H9 (cell line): ENCODE data around the gene ZNF423. TPM values are rescaled to one million over a fixed set of nuclear protein-coding genes. Genes with fewer than 3 reads are reported as not detected.

Source experiments
- DNase-seq: peaks from one replicate; pipeline ENCODE4 v3.0.0-alpha.2; 2017
- H2AFZ ChIP-seq: one replicate; pipeline ENCODE4 v1.6.1; 2013; ENCODE audit warnings: mild to moderate bottlenecking, low read length, control low read depth, moderate library complexity
- H2AK5ac ChIP-seq: 2 replicates; pipeline ENCODE4 v1.6.1; 2013; ENCODE audit warnings: low read length, control low read depth, mixed read lengths; ENCODE audit not compliant: insufficient read length
- H2BK120ac ChIP-seq: one replicate; pipeline ENCODE4 v1.6.1; 2013; ENCODE audit warnings: low read depth, mild to moderate bottlenecking, low read length, control low read depth, inconsistent platforms; ENCODE audit not compliant: poor library complexity, severe bottlenecking
- H2BK12ac ChIP-seq: 2 replicates; pipeline ENCODE4 v1.6.1; 2013; ENCODE audit warnings: low read length, control low read depth, mixed read lengths, low read depth; ENCODE audit not compliant: insufficient read length
- H2BK15ac ChIP-seq: 2 replicates; pipeline ENCODE4 v1.6.1; 2013; ENCODE audit warnings: low read depth, low read length, control low read depth
- H2BK20ac ChIP-seq: one replicate; pipeline ENCODE4 v1.6.1; 2013; ENCODE audit warnings: low read depth, mild to moderate bottlenecking, low read length, control low read depth, inconsistent platforms; ENCODE audit not compliant: poor library complexity, severe bottlenecking
- H2BK5ac ChIP-seq: 2 replicates; pipeline ENCODE4 v1.6.1; 2013; ENCODE audit warnings: low read length, control low read depth, mixed read lengths; ENCODE audit not compliant: insufficient read length
- H3K14ac ChIP-seq: 2 replicates; pipeline ENCODE4 v1.6.1; 2013; ENCODE audit warnings: low read length, control low read depth; ENCODE audit not compliant: insufficient read depth
- H3K18ac ChIP-seq: 2 replicates; pipeline ENCODE4 v1.6.1; 2013; ENCODE audit warnings: low read depth, mild to moderate bottlenecking, mixed read lengths, low read length, control low read depth; ENCODE audit not compliant: insufficient read length
- H3K23ac ChIP-seq: 2 replicates; pipeline ENCODE4 v1.6.1; 2013; ENCODE audit warnings: low read length, control low read depth, mixed read lengths, low read depth; ENCODE audit not compliant: insufficient read length
- H3K23me2 ChIP-seq: 2 replicates; pipeline ENCODE4 v1.6.1; 2013; ENCODE audit warnings: low read depth, mild to moderate bottlenecking, mixed read lengths, low read length, control low read depth; ENCODE audit not compliant: insufficient read length, poor library complexity, severe bottlenecking
- H3K27ac ChIP-seq: 2 replicates; pipeline ENCODE4 v1.5.1; 2013; ENCODE audit warnings: low read length, control low read depth, mixed read lengths, low read depth; ENCODE audit not compliant: insufficient read length
- H3K27me3 ChIP-seq: 2 replicates; pipeline ENCODE4 v1.6.1; 2013; ENCODE audit warnings: low read length, control low read depth, inconsistent platforms; ENCODE audit not compliant: insufficient read depth
- H3K4ac ChIP-seq: 2 replicates; pipeline ENCODE4 v1.6.1; 2013; ENCODE audit warnings: low read depth, mild to moderate bottlenecking, control low read depth, inconsistent platforms, low read length, moderate library complexity
- H3K4me1 ChIP-seq: 2 replicates; pipeline ENCODE4 v1.6.1; 2013; ENCODE audit warnings: low read length, control low read depth, inconsistent platforms; ENCODE audit not compliant: insufficient read depth
- H3K4me2 ChIP-seq: 2 replicates; pipeline ENCODE4 v1.6.1; 2013; ENCODE audit warnings: low read length, control low read depth, mixed read lengths; ENCODE audit not compliant: insufficient read length, insufficient read depth
- H3K56ac ChIP-seq: 2 replicates; pipeline ENCODE4 v1.6.1; 2013; ENCODE audit warnings: low read depth, mild to moderate bottlenecking, mixed read lengths, low read length, control low read depth; ENCODE audit not compliant: insufficient read length
- H3K79me1 ChIP-seq: 2 replicates; pipeline ENCODE4 v1.6.1; 2013; ENCODE audit warnings: low read depth, mild to moderate bottlenecking, moderate library complexity, low read length, control low read depth, inconsistent platforms; ENCODE audit not compliant: insufficient read depth, poor library complexity, severe bottlenecking
- H3K79me2 ChIP-seq: 2 replicates; pipeline ENCODE4 v1.6.1; 2013; ENCODE audit warnings: low read length, control low read depth, inconsistent platforms; ENCODE audit not compliant: insufficient read depth
- H3K9ac ChIP-seq: 2 replicates; pipeline ENCODE4 v1.6.1; 2013; ENCODE audit warnings: low read length, control low read depth, mixed read lengths; ENCODE audit not compliant: insufficient read length; ENCODE audit errors: extremely low read depth
- H3K9me3 ChIP-seq: one replicate; pipeline ENCODE4 v1.6.1; 2013; ENCODE audit warnings: low read depth, low read length, inconsistent platforms; ENCODE audit not compliant: control insufficient read depth
- H3T11ph ChIP-seq: one replicate; pipeline ENCODE4 v1.6.1; 2013; ENCODE audit warnings: mild to moderate bottlenecking, low read length, control low read depth, inconsistent platforms
- H4K20me1 ChIP-seq: one replicate; pipeline ENCODE4 v1.6.1; 2013; ENCODE audit not compliant: control insufficient read depth, insufficient read length, insufficient read depth
- H4K5ac ChIP-seq: 2 replicates; pipeline ENCODE4 v1.6.1; 2013; ENCODE audit warnings: low read depth, mild to moderate bottlenecking, mixed read lengths, low read length, control low read depth; ENCODE audit not compliant: insufficient read length
- H4K8ac ChIP-seq: replicated peaks from 2 replicates; pipeline ENCODE4 v1.6.1; 2013; ENCODE audit warnings: low read length, control low read depth, mixed read lengths, low read depth; ENCODE audit not compliant: insufficient read length
- H4K91ac ChIP-seq: 2 replicates; pipeline ENCODE4 v1.6.1; 2013; ENCODE audit warnings: low read depth, mild to moderate bottlenecking, moderate library complexity, mixed read lengths, low read length, control low read depth; ENCODE audit not compliant: insufficient read length
- H3K27ac Mint-ChIP-seq, 3 experiments: 2 replicates in 2 of 3; 3 replicates in 1 of 3; pipeline ENCODE4 v1.8.0; 2020 to 2021; ENCODE audit warnings: mixed read lengths in 3 of 3, mild to moderate bottlenecking in 1 of 3, moderate library complexity in 1 of 3
- H3K27me3 Mint-ChIP-seq: 2 replicates; pipeline ENCODE4 v1.8.0; 2021; ENCODE audit warnings: low read depth, mild to moderate bottlenecking, moderate library complexity, mixed read lengths
- H3K36me3 Mint-ChIP-seq, 3 experiments: 2 replicates in 2 of 3; 3 replicates in 1 of 3; pipeline ENCODE4 v1.8.0; 2020 to 2021; ENCODE audit warnings: low read depth in 3 of 3, mixed read lengths in 3 of 3; ENCODE audit not compliant: insufficient read depth in 1 of 3
- H3K4me1 Mint-ChIP-seq, 2 experiments: 2 replicates each; pipeline ENCODE4 v1.8.0; 2020; ENCODE audit warnings: mixed read lengths in 2 of 2
- H3K4me3 Mint-ChIP-seq, 2 experiments: 2 replicates in 1 of 2; 3 replicates in 1 of 2; pipeline ENCODE4 v1.8.0; 2020 to 2021; ENCODE audit warnings: mild to moderate bottlenecking in 2 of 2, mixed read lengths in 2 of 2, moderate library complexity in 1 of 2
- H3K9me3 Mint-ChIP-seq, 2 experiments: 2 replicates in 1 of 2; 3 replicates in 1 of 2; pipeline ENCODE4 v1.8.0; 2020; ENCODE audit warnings: mild to moderate bottlenecking in 2 of 2, mixed read lengths in 2 of 2, moderate library complexity in 1 of 2
- CTCF ChIP-seq: fragments of 200-600 bp; sonication (generic); conservative IDR thresholded peaks from 3 replicates; pipeline ENCODE4 v1.8.0; 2021; ENCODE audit warnings: antibody characterized with exemption, mild to moderate bottlenecking
- WGBS: extraction: QIAGEN DNeasy Blood & Tissue Kit; methylation state at CpG from one replicate; pipeline ENCODE4 v1.1.7; 2013; ENCODE audit warnings: missing lambda C conversion rate, low lambda C conversion rate, mixed read lengths; ENCODE audit not compliant: insufficient read length; ENCODE audit errors: extremely low coverage; 5-methylcytosine and 5-hydroxymethylcytosine counted together
- total RNA-seq: library from RNA; stranded (reverse); gene quantifications from 2 replicates; pipeline ENCODE4 v1.2.1, GENCODE V29; 2021

ZNF423 gene
- total RNA-seq, 1 experiment from 2014 or later, result 51.5 TPM

GRCh38 chr16:49542391-49542891 lies 313.5 kb downstream of the ZNF423 start:
- Histone ChIP-seq H3T11ph (no peak overlapping the region), H4K8ac (no peak overlapping the region), H2AFZ (no peak overlapping the region), H2AK5ac (no peak overlapping the region), H2BK120ac (no peak overlapping the region), H4K5ac (no peak overlapping the region), H3K56ac (no peak overlapping the region), H4K91ac (no peak overlapping the region), H2BK20ac (no peak overlapping the region), H3K18ac (no peak overlapping the region), H3K4me2 (no peak overlapping the region), H3K27me3 (no peaks in the 10 kb centered on the region; the same call in 1 of the 2 replicates), H3K14ac (no peak overlapping the region), H3K9me3 (no peaks in the 10 kb centered on the region), H4K20me1 (no peaks in the 10 kb centered on the region), H3K9ac (no peak overlapping the region), H2BK15ac (no peak overlapping the region), H2BK12ac (no peak overlapping the region), H3K27ac (no peak overlapping the region), H3K4ac (no peak overlapping the region), H3K23me2 (no peaks in the 10 kb centered on the region), H3K23ac (no peak overlapping the region), H3K4me1 (no peaks in the 10 kb centered on the region; the same call in 1 of the 2 replicates), H2BK5ac (no peak overlapping the region), H3K79me2 (no peaks in the 10 kb centered on the region), H3K79me1 (no peaks in the 10 kb centered on the region)
- Mint-ChIP-seq H3K4me1 (peaks cover 43 to 62% of the 10 kb centered on the region in 2 experiments), H3K36me3 (no peaks in the 10 kb centered on the region; a peak in 1 of 7 replicates), H3K4me3 (no peak overlapping the region), H3K27ac (no peak overlapping the region), H3K9me3 (no peaks in the 10 kb centered on the region), H3K27me3 (no peaks in the 10 kb centered on the region)
- DNase-seq, result no peak
- no CpG with 5 or more reads among the region's 9 CpGs for WGBS
- TF ChIP-seq CTCF, result no peak
